DOHH2 (cell line): ENCODE results near the gene CD209.

Source experiments
- CTCF ChIP-seq: fragments of 200-600 bp; sonication (generic); IDR thresholded peaks from one replicate; pipeline ENCODE4 v1.5.1; 2014; ENCODE audit warnings: antibody characterized with exemption, mild to moderate bottlenecking, low read depth, low read length; ENCODE audit not compliant: poor library complexity, severe bottlenecking
- EZH2phosphoT487 ChIP-seq: fragments of 200-600 bp; sonication (generic); IDR thresholded peaks from 2 replicates; pipeline ENCODE4 v1.6.1; 2017; ENCODE audit warnings: borderline replicate concordance, mild to moderate bottlenecking, antibody characterized with exemption, low read length, moderate library complexity, mixed read lengths

GRCh38 chr19:7746903-7747884 lies at the start of gene CD209:
- TF ChIP-seq CTCF (no peak), EZH2phosphoT487 (no peak)
